Spleen (tissue), 11 donors: ENCODE measurements around the gene C1QTNF1. TPM values are rescaled to one million over a fixed set of nuclear protein-coding genes. Genes with fewer than 3 reads are reported as not detected.

Source experiments
- DNase-seq: peaks from one replicate; pipeline ENCODE4 v3.0.0-alpha.2; 2020
- H3K27ac ChIP-seq, 8 donors: fragments of 200-600 bp; sonication (generic) in 7 of 8; 1 replicate in 4 of 8; 2 replicates in 4 of 8; pipeline versions ENCODE4 v1.5.0 to v1.8.0; 2016 to 2021; ENCODE audit warnings: inconsistent platforms in 4 of 8, mild to moderate bottlenecking in 4 of 8, moderate library complexity in 1 of 8
- H3K27me3 ChIP-seq, 7 donors: fragments of 200-600 bp; sonication (generic) in 6 of 7; replicated peaks in 1 of 7; 1 replicate in 4 of 7; 2 replicates in 3 of 7; pipeline versions ENCODE4 v1.5.0 to v1.8.0; 2016 to 2021; ENCODE audit warnings: inconsistent platforms in 3 of 7, mild to moderate bottlenecking in 1 of 7
- H3K36me3 ChIP-seq, 6 donors: fragments of 200-600 bp; sonication (generic) in 5 of 6; 1 replicate in 4 of 6; 2 replicates in 2 of 6; pipeline versions ENCODE4 v1.5.0 to v1.8.0; 2016 to 2021; ENCODE audit warnings: inconsistent platforms in 2 of 6
- H3K4me1 ChIP-seq, 6 donors: fragments of 200-600 bp; sonication (generic) in 5 of 6; 1 replicate in 3 of 6; 2 replicates in 3 of 6; pipeline versions ENCODE4 v1.5.0 to v1.8.0; 2016 to 2021; ENCODE audit warnings: inconsistent platforms in 3 of 6
- H3K4me3 ChIP-seq, 8 donors: fragments of 200-600 bp; sonication (generic) in 7 of 8; 1 replicate in 4 of 8; 2 replicates in 4 of 8; pipeline versions ENCODE4 v1.5.0 to v1.8.0; 2016 to 2021; ENCODE audit warnings: inconsistent platforms in 4 of 8, mild to moderate bottlenecking in 4 of 8, moderate library complexity in 2 of 8
- H3K9me3 ChIP-seq, 8 donors: fragments of 200-600 bp; sonication (generic) in 7 of 8; 1 replicate in 4 of 8; 2 replicates in 4 of 8; pipeline versions ENCODE4 v1.5.0 to v1.8.0; 2016 to 2021; ENCODE audit warnings: inconsistent platforms in 4 of 8
- CTCF ChIP-seq, 11 experiments: fragments of 200-600 bp in 7 of 11; fragments of 450-650 bp in 4 of 11; sonication (generic) in 4 of 11; IDR thresholded peaks in 8 of 11; conservative IDR thresholded peaks in 3 of 11; 1 replicate in 7 of 11; 2 replicates in 4 of 11; pipeline versions ENCODE4 v1.4.0 to v1.8.0; 2016 to 2021; ENCODE audit warnings: antibody characterized with exemption in 11 of 11, inconsistent platforms in 4 of 11, mild to moderate bottlenecking in 1 of 11
- POLR2A ChIP-seq, 3 donors: fragments of 450-650 bp; IDR thresholded peaks; one replicate each; pipeline ENCODE4 v1.5.1; 2017; ENCODE audit warnings: antibody characterized with exemption in 3 of 3, mild to moderate bottlenecking in 1 of 3
- POLR2AphosphoS5 ChIP-seq, 3 donors: sonication (generic); formaldehyde crosslinking; IDR thresholded peaks; one replicate each; pipeline ENCODE4 v1.5.1; 2017; ENCODE audit warnings: antibody characterized with exemption in 3 of 3
- WGBS, 5 donors: extraction: QIAGEN DNeasy Blood & Tissue Kit in 3 of 5; methylation state at CpG; one replicate each; pipeline versions ENCODE4 v1.1.5 to v1.1.7; 2013 to 2018; 5-methylcytosine and 5-hydroxymethylcytosine counted together
- intact Hi-C: fragments of 100-400 bp; cut with DNase I; formaldehyde crosslinking; loops from one replicate; pipeline ENCODE4 v1.15.0; 2023; ENCODE audit warnings: low total_unique reads
- polyA plus RNA-seq, 3 donors: library from polyadenylated mRNA; stranded (reverse); fragments of 200-250 nt; gene quantifications; one replicate each; pipeline ENCODE4 v1.2.1, GENCODE V29; 2013
- total RNA-seq, 7 donors: library from RNA; depleted of rRNA in 3 of 7; stranded (reverse); fragments of >200 nt in 3 of 7; fragmentation: NEBNext Ultra II Directional in 4 of 7; extraction: Animal tissue kit (Norgen Biotek cat#: 25700) in 4 of 7; gene quantifications; one replicate each; pipeline versions ENCODE4 v1.1.0 to v1.2.1, GENCODE V29; 2016 to 2021
- donor health status: healthy with polysubstance abuse.
- donor health status: DM: no; HTN: no; CAD: no; lungs with moderate emphysema.
- donor health status: DM: no; HTN: no; CAD: no.
- donor health status: Bipolar disorder and iron deficiency.
- donor health status: healthy.
- donor health status: DM: no; HTN: no; CAD: no.
- donor health status: DM: yes; HTN: yes; CAD: no.

C1QTNF1 gene
- total and polyA plus RNA-seq, 10 donors, result 14.7 to 101 (median 44.4) TPM

GRCh38 chr17:79083191-79083971 is 59.4 kb downstream of the C1QTNF1 start:
- TF ChIP-seq CTCF (IDR thresholded peaks at IDR 0.05 in 8 of 11, conservative IDR thresholded peaks at IDR 0.05 in 3 of 11) (no peak), POLR2AphosphoS5 (IDR thresholded peaks at IDR 0.05) (no peak), POLR2A (IDR thresholded peaks at IDR 0.05) (no peak)
- intact Hi-C loops, result no loop called here

GRCh38 chr17:79084291-79085153 is 60.6 kb downstream of the C1QTNF1 start:
- H3K27me3 ChIP-seq, result no peaks in the 10 kb centered on the region
- TF ChIP-seq POLR2A (IDR thresholded peaks at IDR 0.05) (no peak), POLR2AphosphoS5 (IDR thresholded peaks at IDR 0.05) (peak in 2 of 3 donors; percentile 8 to 44)
- no peaks in the 10 kb centered on the region for H3K9me3 ChIP-seq
- no peak overlapping the region for H3K4me3 ChIP-seq
- no peak overlapping the region for H3K27ac ChIP-seq
- 90 to 94% (median 91%) methylated on average over 31 of the region's 31 CpGs for WGBS, 5 donors
- peaks cover 0 to 34% (median 9%) of the 10 kb centered on the region in 6 donors for H3K4me1 ChIP-seq
- peak; percentile 67 for DNase-seq
- peaks cover 0 to 97% (median 76%) of the 10 kb centered on the region in 6 donors for H3K36me3 ChIP-seq
- intact Hi-C loops, result no loop called here

More at GRCh38 chr17:79083191-79083971, 59.4 kb downstream of the C1QTNF1 start:
- H3K4me1 ChIP-seq, result peaks cover 0 to 31% (median 8%) of the 10 kb centered on the region in 6 donors
- H3K9me3 ChIP-seq, result no peaks in the 10 kb centered on the region
- H3K27me3 ChIP-seq, result no peaks in the 10 kb centered on the region
- DNase-seq, result peak; percentile 70
- 81 to 89% (median 85%) methylated on average over 25 to 28 of the region's 28 CpGs for WGBS, 5 donors
- H3K36me3 ChIP-seq, result peaks cover 0 to 100% (median 88%) of the 10 kb centered on the region in 6 donors
- H3K4me3 ChIP-seq, result no peak overlapping the region
- no peak overlapping the region for H3K27ac ChIP-seq

- DNase-seq, result peak; percentile 63
- H3K4me3 ChIP-seq, result no peak overlapping the region
- intact Hi-C loops, result no loop called here
- H3K36me3 ChIP-seq, result peaks cover 0 to 89% (median 68%) of the 10 kb centered on the region in 6 donors
- 86 to 95% (median 94%) methylated on average over 15 to 30 of the region's 30 CpGs for WGBS, 5 donors
- peaks cover 0 to 42% (median 12%) of the 10 kb centered on the region in 6 donors for H3K4me1 ChIP-seq
- peaks cover 0 to 2% (median 0%) of the 10 kb centered on the region in 7 donors for H3K27me3 ChIP-seq
- H3K9me3 ChIP-seq, result no peaks in the 10 kb centered on the region
- TF ChIP-seq POLR2AphosphoS5 (IDR thresholded peaks at IDR 0.05), result no peak
- TF ChIP-seq CTCF (IDR thresholded peaks at IDR 0.05 in 8 of 11, conservative IDR thresholded peaks at IDR 0.05 in 3 of 11), result no peak
- TF ChIP-seq POLR2A (IDR thresholded peaks at IDR 0.05), result no peak
- H3K27ac ChIP-seq, result no peak overlapping the region
These were observed 61.4 kb downstream of the C1QTNF1 start for GRCh38 chr17:79085154-79085920.

- Histone ChIP-seq H3K27me3 (peaks cover 0 to 8% (median 0%) of the 10 kb centered on the region in 7 donors), H3K27ac (no peak overlapping the region), H3K36me3 (peaks cover 0 to 82% (median 61%) of the 10 kb centered on the region in 6 donors), H3K4me3 (no peak overlapping the region), H3K9me3 (no peaks in the 10 kb centered on the region), H3K4me1 (peaks cover 0 to 49% (median 15%) of the 10 kb centered on the region in 6 donors)
- peak in 1 of 3 donors; percentile 14 for TF ChIP-seq POLR2AphosphoS5 (IDR thresholded peaks at IDR 0.05)
- TF ChIP-seq CTCF (IDR thresholded peaks at IDR 0.05 in 8 of 11, conservative IDR thresholded peaks at IDR 0.05 in 3 of 11), result no peak
- TF ChIP-seq POLR2A (IDR thresholded peaks at IDR 0.05), result no peak
- DNase-seq, result no peak
- intact Hi-C loops, result loop anchor here (2.0 kb wide), 1 partner anchor 307 kb away; no protein-coding TSS in a partner anchor
- WGBS, 5 donors, result 90 to 95% (median 93%) methylated on average over 22 to 28 of the region's 28 CpGs
These were observed 62.1 kb downstream of the C1QTNF1 start for GRCh38 chr17:79085921-79086551.
